Measurements from ENCODE around the gene KIF1B.

KIF1B gene

GRCh38 chr1:10280439-10281350, 70.3 kb downstream of the KIF1B start:
- DNase-seq, result peak in 1 of 2 experiments; percentile 6

DNA sequence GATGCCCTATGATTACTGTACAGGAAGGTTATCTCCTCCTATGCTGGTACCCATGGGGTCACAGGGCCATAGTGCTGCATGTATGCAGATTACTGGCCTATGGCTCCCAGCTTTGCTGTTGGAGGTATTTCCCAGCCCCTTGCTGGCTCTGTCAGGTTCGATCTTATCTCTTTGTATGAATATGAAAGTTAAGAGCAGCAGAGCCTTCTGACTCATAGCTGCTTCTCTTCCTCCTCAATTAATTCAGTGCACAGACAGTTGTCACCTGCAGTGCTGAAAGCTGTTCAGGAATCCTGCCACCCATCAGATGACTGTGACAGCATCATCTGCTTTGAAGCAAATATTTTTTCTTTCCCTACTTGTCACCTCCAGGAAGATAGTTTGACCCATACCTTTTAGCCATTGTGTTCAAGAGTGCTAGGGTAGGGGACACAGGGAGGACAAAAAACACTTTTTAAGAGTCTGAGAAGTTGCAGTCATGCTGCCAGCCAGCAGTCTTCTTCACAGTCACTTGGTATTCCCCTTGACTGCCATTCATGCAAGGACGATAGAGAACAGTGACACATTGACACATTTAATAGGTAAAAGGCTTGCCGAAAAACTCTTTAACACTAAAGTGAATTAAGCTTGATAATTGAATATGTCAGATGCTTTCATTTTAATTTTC, 73.1 kb downstream of the KIF1B start:
- DNase-seq, result peak; percentile 22 to 45

GRCh38 chr1:10286244-10286643, 75.9 kb downstream of the KIF1B start:
- DNase-seq, result no peak

DNA sequence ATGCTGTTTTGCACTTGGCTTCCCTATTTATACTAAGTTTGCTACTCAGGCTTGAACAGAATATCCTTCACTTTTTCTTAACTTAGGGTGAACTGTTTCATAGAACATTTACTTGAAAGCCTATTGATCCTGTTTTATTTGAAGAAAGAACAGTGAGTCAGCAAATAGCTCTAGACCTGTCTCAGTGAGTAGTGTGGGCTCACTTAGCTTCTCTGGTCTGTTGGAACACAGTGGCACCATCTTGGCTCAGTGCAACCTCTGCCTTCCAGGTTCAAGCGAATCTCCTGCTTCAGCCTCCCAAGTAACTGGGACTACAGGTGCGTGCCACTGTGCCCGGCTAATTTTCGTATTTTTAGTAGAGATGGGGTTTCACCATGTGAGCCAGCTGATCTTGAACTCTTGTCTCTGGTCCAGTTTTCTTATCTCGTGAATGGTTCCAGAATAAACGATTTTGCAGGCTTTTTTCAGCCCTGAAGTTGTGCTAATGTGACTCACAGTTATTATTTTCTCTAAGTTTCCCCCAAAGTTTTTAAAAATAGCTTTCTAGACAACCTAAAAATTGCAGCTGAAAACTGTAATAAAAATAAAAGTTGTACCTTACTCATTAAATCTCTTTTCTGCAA, 76.8 kb downstream of the KIF1B start:
- DNase-seq, result no peak

DNA sequence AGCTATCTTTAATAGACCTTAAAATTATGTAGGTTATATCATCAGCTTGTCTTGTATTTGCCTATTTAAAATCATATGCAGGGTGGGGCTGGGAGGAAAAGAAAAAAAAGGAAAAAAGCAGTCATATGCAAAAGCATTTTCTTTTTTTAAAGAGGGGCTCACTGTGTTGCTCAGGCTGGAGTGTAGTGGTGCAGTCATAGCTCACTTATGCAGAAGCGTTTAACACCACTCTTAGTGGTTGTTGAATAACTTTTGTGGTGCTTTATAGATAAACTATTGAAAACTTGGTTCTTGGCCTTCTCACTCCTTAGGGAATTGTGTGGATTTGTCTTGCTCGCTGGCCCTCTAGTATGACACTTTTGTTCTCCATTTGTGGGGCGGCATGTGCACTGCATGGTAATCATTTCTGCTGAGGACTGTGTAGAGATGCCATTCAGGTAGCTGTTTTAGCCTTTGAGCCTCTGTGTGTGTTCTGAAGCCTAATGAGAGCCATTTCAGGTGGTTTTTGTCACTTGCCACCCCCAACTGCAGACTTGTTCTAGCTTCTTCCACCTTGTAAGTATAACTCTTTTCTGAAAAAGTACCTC, 77.8 kb downstream of the KIF1B start:
- DNase-seq, result no peak

GRCh38 chr1:10291705-10292104, 81.3 kb downstream of the KIF1B start:
- DNase-seq, result no peak

GRCh38 chr1:10292188-10292587, 81.8 kb downstream of the KIF1B start:
- no peak for DNase-seq

DNA sequence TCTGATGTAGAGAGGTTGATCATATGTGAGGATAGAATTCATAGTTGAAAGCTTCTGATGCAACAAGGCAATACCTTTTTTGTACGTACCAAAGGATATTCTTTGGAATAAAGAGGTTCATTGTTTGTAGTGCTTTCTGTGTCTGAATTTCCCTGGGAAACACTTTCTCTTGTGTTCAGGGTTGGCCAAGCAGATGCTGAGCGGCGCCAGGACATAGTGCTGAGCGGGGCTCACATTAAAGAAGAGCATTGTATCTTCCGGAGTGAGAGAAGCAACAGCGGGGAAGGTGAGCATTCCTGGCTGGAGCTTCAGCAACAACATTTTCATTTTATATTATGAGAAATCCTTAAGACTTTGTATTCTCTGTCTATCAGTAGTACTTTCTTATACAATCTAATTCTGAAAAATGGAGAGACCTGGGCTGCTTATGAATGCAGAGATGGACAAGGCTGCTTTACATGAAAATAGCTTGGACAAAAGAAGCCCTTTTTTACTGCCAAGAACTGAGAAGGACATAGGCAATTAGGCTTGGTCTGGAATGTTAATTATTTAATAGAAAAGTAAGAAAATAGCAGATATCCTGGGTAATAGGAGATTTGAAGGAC, 85.2 kb downstream of the KIF1B start:
- no peak for DNase-seq

DNA sequence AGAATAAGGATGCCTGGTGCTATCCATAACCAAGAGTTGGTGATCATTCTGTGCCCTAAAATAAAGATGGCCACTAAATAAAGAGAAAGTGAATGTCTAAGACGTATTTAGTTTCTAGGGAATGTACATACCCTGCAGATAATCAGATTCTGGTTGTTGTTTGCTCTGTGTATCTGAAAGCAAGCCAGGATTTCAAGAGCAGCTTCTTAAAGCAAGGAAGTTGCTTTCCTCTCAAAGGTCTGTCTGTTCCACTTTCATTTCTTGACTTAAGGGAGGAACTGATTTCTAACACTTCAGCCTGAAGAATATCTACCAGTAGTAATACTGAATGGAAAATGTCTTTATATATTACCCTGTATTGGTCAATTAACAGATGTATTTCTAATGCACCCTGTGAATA, 88.8 kb downstream of the KIF1B start:
- DNase-seq, result no peak

GRCh38 chr1:10302416-10302815, 92.0 kb downstream of the KIF1B start:
- no peak for DNase-seq

DNA sequence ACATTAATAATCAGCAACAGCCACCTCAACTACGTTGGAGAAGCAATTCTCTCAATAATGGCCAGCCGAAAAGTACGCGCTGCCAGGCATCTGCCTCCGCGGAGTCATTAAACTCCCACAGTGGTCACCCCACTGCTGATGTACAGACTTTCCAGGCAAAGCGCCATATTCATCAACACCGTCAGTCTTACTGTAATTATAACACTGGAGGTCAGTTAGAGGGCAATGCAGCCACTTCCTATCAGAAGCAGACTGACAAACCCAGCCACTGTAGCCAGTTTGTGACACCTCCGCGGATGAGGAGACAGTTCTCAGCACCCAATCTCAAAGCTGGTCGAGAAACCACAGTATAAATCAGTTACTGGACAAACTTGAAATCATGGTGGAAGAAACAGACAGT, 93.9 kb downstream of the KIF1B start:
- DNase-seq, result no peak

GRCh38 chr1:10306435-10306834, 96.1 kb downstream of the KIF1B start:
- DNase-seq, result no peak

- DNase-seq, result no peak
Measured at GRCh38 chr1:10308001-10308400, 97.6 kb downstream of the KIF1B start.

DNA sequence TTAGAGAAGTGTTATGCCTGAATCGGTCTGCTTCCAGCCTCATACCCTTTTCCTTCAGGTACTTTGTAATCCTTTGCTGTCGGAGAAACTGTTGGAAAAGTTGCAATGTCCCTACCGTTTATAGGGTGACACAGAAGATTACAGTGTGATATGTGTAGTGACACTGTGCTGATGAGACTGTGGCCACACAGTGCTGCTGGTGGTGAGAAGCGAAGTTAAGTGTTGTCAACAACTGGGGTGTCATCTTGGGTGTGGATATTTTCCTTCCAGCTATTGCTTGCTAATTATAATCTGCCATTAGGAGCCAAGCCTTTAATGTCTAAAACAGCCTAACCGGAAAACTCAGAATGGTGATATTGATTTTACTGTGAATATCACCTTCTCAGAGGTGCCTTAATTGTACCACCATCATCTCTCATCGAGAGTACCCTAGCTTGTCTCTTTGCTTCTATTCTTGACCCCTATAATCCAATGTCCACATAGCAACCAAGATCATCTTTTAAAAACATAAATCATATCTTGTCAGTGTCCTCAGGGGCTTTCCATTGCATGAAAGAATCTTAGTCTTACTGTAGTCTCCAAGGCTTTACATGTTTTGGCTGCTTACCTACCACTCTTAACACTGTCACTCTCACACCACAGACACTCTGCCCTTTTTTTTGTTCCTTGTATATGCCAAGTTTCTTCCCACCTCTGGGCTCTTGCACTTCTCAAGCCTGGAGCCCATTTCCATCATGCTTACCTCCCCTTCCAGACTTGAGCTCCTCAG, 99.1 kb downstream of the KIF1B start:
- no peak for DNase-seq

GRCh38 chr1:10316752-10317151, 106.4 kb downstream of the KIF1B start:
- no peak for DNase-seq

GRCh38 chr1:10319750-10320149, 109.4 kb downstream of the KIF1B start:
- no peak for DNase-seq

GRCh38 chr1:10320336-10320735, 110.0 kb downstream of the KIF1B start:
- no peak for DNase-seq

- DNase-seq, result no peak
Measured at GRCh38 chr1:10322821-10323220, 112.5 kb downstream of the KIF1B start.

GRCh38 chr1:10324627-10325026, 114.3 kb downstream of the KIF1B start:
- peak; percentile 6 to 14 for DNase-seq

GRCh38 chr1:10325521-10325920, 115.2 kb downstream of the KIF1B start:
- no peak for DNase-seq

GRCh38 chr1:10326251-10326650, 115.9 kb downstream of the KIF1B start:
- no peak for DNase-seq
